NOMO-1 treated with dmso at 0.1 percent for 144 hours (cell line): Measurements from ENCODE around the gene APOL5.
"Not testable (repeated sequence)": the region's sequence is repeated elsewhere in the genome, so short reads cannot be mapped to it uniquely, and the experiment has no call there.

Source experiments
- DNase-seq: peaks from one replicate; lab custom pipeline; 2025; ENCODE audit not compliant: unreplicated experiment; lab: John Stamatoyannopoulos, UW

Gene APOL5, protein sequence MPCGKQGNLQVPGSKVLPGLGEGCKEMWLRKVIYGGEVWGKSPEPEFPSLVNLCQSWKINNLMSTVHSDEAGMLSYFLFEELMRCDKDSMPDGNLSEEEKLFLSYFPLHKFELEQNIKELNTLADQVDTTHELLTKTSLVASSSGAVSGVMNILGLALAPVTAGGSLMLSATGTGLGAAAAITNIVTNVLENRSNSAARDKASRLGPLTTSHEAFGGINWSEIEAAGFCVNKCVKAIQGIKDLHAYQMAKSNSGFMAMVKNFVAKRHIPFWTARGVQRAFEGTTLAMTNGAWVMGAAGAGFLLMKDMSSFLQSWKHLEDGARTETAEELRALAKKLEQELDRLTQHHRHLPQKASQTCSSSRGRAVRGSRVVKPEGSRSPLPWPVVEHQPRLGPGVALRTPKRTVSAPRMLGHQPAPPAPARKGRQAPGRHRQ

DNA sequence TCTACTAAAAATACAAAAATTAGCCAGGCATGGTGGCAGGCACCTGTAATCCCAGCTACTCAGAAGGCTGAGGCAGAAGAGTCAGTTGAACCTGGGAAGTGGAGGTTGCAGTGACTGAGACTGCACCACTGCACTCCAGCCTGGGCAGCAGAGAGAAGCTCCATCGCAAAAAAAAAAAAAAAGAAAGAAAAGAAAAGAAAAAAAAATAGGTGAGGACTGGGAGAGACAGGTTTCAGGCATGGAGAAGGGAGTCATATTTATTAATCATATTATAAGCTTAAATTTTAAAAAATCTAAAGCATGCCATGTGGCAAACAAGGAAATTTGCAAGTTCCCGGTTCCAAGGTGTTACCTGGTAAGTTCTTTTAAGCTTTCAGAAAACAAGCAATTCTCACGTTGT lies at the start of gene APOL5:
TSS of gene APOL5 (plus strand) at position 301 of the 400 bp plus-strand sequence. CDS start at position 301, 0 bp downstream.
- no peak for DNase-seq

DNA sequence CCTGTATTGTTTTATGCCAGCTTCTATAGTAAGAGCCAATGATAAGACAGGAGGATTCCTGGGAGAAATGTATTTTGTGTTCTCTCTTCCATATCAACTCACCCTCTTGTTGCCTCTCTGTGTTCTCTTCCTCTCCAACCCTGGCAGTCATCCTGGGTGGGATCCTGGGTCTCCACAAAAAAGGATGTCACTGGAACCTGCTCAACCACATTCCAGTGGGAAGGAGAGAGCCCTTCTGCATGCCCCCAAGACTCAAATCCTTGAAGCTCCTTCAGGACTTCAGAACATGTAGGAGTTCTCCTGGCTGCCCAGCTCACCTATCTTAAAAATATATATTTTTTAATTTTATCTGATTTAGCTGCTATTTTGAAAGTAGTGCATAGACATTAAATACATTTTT lies 43.3 kb upstream of the APOL5 start:
- DNase-seq, result no peak

DNA sequence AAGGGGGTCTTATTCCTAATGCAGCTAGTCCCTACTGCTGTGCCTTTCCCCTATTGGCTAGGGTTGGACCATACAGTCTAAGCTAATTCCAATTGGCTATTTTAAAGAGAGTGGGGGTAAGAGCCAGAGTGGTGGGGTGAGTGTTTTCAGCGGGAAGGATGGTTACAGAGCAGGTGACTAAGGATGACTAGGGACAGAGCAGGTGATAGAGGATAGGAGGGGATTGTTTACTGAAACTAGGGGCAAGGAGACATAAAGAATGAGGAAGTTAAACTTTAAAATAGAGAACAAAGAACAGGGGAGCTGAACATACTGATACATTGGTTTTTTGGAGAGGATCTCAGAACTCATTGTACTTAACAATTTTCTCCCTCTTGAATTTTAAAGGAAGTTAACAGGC lies 41.6 kb upstream of the APOL5 start:
- not testable (repeated sequence) for DNase-seq

DNA sequence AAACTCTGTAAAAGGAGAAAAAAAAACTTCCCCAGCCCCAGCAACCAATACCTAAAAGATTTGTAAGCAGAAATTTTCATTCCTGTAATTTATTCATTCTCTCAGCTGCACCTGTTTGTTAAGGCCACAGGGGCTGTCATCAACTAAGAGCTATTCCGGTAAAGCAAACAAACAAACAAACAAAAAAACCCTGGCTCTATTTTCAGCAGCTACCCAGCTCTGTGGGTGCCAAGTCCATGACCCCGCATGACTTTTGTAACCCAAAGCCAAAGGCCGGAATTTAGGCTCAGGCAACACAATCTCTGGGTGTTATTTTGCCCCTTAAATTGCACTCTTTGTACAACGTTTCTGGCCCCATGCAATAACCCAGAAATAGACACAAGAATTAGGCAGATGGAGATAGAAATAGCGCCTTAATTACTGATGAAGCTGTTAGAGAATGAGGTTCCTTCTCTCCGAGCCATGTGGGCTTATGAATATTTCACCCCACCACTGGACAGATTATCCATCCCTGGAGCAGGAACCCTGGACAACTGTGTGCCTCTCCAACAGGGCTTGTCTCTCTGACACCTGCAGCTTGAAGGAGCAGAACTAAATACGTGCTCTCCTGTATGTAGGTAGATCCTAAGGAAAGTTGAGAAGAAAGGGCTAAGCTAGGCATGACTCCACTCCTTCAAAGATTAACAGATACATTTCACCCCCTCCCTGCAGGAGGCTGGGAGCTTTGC lies 40.0 kb upstream of the APOL5 start:
- DNase-seq, result no peak

DNA sequence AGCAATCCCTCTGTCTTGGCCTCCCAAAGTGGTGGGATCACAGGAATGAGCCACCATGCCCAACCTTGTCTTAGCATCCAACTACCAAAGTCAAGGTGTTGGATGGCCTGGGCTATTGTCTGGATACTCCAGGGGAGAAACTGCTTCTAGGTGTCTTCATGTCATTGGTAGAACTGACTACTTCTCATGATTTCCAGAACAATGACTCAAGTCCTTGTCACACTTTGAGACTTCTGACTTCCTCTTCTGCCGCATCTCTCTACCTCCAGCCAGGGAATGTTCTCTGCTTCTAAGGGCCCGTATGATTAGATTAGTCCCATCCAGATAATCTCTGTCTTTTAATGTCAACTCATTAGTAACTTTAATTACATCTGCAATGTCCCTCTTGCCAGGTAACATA lies 38.8 kb upstream of the APOL5 start:
- DNase-seq, result no peak

DNA sequence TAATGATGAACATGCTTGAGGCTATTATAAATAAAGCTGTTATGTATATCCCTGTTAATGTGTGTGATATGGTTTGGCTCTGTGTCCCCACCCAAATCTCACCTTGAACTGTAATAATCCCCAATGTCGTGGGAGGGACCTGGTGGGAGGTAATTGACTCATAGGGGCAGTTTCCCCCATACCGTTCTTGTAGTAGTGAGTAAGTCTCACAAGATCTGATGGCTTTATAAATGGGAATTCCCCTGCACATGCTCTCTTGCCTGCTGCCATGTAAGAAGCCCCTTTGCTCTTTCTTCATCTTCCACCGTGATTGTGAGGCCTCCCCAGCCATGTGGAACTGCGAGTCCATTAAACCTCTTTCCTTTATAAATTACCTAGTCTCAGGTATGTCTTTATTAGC lies 38.2 kb upstream of the APOL5 start:
- not testable (repeated sequence) for DNase-seq

DNA sequence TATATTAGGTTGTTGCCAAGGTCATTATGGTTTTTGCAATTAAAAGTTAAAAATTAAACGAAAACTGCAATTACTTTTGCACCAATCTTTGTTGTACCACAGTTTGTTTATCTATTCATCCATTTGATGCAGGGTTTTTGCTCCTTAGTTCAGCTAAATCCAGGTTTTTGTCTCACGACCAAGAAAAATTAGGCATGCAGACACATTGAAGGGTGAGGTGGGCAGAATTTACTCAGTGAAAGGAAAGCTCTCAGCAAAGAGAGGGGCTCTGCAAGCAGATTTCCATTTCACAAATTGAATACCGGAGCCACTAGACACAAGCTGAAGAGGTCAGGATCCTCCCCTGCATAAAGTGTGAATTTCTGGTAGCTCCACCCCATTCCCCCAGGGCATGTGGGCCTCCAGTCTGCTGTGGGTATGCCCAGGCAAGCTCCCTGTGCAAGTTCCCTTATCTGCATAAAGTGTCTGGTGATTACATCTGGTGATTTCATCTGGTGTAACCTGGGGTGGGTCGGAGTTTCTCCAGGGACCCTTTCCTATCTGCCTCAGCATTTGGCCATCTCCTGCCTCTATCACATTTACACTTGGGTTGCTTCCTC lies 36.1 kb upstream of the APOL5 start:
- no peak for DNase-seq

DNA sequence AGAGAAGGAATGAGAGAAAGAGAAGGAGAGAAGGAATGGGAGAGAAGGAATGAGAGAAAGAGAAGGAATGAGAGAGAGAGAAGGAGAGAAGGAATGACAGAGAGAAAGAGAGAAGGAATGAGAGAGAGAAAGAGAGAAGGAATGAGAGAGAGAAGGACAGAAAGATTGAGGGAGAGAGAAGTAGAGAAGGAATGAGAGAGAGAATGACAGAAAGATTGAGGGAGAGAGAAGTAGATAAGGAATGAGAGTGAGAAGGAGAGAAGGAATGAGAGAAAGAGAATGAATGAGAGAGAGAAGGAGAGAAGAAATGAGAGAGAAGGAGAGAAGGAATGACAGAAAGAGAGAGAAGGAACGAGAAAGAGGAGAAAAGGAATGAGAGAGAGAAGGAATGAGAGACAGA lies 34.1 kb upstream of the APOL5 start:
- DNase-seq, result no peak

DNA sequence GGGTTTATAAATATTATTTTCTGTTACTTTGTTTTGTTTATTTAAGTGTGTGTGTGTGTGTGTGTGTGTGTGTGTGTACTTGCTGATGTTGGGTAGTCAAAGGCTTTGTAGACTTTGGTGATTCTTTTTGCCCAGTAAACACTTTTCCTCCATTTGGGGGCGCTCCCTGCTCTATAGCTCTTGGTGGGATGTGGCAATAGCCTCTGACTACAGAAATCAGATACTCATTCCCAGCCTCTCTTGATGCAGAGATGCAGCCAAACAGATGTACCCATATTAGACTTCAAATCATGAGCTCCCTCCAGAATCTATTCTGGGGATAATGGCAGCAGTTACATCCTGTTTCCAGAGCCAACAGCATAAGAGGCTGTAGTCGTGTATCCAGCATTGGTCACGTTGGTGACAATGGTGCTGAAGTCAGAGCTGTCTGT lies 33.4 kb upstream of the APOL5 start:
- DNase-seq, result no peak

DNA sequence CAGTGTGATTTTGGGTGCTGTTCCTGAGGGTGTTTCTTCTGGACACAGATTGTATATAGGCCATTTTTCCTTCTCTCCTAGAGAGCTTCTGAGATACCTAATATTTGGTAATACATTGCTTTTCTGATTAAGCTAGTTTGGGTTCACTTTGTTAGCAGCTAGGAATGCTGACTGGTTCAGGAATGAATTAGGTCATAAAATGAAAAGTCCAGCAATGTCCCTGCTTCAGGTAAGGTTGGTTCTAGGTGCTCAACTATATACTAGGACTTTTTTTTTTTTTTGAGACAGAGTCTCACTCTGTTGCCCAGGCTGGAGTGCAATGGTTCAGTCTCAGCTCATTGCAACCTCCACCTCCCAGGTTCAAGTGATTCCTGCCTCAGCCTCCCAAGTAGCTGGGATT lies 32.9 kb upstream of the APOL5 start:
- no peak for DNase-seq

DNA sequence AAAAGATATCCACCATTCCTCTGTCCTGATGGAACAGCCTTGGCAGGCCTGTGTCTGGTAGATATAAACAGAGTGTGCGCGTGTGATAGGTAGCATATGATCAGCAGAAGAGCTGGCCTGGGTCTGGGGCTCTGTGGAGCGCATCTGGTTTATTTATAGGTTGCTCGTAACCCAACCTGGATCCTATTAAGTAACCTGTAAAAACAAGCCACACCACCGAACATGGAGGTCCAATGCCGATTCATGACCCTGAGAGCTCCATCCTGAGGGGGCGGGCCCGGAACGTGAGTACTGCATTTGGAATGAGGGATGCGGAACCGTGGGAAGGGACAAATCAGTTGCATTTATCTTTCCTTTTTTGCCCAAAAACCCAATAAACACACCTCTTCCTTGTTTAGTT lies 31.9 kb upstream of the APOL5 start:
- DNase-seq, result no peak

DNA sequence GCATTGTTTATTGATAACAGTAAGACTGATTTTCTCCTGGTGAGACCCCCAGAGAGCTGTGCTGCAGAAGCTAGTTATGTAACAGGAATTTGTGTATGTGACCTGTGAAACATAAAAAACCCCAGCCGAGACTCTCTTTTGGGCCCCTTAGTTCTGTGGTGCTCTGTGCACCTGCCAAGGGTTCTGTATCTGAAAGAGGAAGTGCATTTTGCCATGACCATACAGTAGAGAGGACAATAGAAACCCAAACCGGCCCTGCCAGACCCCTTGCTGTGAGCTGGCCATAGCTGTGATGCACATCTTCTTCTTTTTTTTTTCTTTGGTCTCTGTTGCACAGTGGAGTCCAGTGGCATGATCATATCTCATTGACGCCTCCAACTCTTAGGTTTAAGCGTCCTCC lies 31.4 kb upstream of the APOL5 start:
- DNase-seq, result no peak

DNA sequence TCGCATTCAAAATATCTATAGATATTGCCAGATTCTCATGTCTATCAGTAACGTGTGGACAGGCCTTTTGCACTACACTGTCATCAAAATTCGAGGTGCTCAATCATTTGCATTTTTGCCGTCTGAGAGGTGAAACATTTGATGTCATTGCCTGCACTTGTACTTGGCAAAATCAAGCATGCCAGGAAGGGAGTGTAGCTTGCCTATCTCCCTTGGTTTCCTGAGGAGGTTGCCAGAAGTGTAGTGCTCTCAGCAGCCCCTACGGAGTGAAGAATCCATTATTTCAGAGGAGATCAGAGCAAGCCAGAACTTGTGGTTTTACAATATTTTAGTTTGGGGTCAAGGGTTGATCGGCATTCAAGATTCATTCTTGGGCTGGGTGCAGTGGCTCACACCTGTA lies 30.2 kb upstream of the APOL5 start:
- no peak for DNase-seq

DNA sequence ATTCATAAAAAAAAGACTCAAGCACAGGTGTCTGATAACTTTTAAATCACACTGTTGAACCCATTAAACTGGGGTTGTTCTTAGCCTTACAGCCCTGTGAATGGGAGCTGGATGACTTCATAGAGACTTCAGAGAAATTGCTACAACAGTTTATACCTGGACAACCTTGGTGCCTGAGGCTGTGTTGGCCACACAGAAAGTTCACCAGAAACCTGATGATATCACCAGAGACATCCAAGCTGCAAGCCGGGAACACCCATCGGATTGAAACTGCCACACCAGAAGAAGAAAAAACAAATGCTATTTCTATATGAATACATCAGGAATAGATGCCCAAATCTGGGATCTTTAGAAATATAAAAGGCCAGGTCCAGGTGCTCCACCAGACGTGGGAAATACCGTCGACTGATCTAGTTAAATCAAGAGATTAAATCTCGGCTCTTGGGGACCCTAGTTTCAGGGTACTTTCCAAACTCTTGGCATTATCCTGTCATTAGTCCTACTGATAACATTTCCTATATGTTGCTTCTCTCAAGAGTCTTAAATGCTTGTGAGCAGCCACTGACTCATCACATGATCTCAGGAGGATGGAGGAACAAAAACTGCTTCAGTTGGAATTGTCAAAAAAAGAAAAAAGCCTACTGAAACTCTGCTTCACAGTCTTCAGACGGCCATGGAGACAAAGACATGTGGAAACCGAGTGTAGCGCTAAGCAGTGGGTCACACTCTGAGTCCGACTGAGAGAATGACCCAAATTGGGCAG lies 28.6 kb upstream of the APOL5 start:
- DNase-seq, result no peak

DNA sequence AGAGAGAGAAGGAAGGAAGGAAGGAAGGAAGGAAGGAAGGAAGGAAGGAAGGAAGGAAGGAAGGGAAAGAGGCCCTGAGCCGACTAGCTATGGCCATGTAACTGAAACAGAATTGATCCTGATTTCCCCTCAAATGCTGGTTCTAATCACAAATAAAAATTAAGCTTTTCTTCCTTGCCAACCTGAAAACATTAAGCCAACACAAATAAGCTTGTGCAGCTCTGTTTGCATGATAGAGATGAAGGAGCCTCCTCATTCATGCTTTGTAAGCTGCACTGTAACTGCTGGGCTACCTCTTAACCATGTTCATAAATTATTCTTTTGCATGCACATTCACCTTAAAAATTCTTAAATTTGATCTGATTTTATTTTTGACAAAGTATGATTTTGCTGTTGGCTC lies 27.7 kb upstream of the APOL5 start:
- no peak for DNase-seq

DNA sequence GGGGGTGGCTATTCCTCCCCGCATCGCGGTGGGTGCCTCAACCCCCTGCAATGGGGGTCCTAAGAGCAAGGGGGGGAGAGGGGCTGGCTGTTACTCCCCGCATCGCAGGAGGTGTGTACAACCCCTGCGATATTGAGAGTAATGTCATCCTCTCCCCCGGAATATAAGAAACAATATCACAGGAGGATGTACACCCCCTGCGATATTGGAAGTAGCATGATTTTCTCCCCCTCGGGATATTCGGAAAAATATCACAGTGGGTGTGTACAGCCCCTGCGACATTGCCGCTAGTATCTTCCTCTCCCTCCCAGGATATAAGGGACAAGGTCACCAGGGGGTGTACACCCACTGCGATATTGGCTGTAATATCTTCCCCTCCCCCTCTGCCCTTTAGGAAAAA lies 22.5 kb upstream of the APOL5 start:
- DNase-seq, result no peak

DNA sequence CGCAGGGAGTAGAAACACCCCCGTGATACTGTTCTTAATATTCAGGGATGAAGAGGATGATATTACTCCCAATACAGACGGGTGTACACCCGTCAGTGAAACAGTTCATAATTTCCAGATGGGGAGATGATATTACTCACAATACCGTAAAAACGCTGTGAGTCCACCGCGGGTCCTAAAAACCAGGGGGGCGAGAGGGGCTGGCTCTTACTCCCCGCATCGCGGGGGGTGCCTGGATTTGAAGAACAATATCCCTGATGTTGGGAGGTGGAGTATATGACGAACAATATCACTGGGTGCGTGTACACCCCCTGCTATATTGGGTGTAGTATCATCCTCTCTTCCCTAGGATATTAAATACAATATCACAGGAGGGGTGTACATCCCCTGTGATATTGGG lies 20.5 kb upstream of the APOL5 start:
- DNase-seq, result no peak

DNA sequence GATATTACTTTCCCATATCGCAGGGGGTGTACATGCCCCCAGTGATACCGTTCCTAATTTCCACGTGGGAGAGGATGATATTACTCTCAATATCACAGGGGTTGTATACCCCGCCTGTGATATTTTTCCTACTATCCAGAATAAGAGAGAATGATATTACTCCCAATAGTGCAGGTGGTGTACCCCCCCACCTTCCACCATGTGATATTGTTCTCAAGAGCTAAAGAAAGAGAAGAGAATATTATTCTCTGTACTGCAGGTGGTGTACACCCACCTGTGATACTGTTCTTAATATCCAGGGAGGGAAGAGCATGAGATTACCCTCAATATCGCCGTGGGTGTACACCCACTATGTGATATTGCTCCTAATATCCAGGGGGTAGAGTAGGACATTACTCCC lies 17.8 kb upstream of the APOL5 start:
- DNase-seq, result not testable (repeated sequence)

DNA sequence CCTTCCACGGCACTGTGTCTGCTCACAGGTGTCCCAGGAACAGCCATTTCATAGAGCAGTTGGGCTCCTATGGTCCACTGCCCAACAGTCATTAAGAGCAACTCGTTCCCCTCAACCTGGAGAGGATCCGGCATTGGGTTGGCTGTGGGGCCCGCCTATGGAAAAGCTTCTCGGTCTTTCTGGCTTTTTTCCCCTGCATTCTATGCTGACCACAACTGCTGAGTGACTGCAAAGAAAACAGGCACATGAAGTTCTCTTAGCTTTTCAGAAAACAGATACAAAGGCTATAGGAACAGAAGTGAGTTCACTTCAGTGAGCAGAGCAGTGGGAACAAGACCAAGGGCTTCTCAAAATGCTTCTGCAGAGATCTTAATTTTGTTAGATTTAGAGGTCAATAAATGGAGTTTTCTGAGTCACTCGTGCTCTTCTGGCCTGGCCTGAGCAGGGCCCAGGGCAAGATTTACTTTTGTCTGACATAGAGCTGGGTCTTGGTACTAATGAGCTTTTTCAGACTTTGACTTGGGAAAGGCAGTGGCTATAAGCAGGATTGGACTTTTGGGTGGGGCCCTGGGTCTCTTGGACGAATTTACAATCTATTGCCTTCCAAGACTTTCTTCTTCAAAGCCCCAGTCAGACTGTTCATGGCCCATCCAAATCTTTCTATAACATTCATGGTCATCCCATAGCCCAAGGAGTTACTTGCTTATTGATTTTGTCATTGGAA lies 13.6 kb upstream of the APOL5 start:
- no peak for DNase-seq

DNA sequence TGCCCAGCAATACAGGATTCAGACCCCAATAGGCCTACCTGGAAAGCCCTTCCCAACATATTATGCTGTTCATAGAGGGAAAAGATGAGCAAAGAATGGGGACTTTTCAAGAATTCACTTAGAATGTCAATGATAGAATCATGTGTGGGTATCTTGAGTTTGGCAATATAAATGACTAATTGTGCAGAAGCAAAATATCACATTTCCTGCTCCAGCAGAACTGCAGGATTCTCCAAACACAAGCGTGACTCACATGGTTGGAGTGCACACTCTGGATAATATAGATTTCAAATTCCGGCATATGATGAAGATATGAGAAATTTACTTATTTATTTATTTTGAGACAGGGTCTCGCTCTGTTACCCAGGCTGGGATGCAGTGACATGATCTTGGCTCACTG lies 12.5 kb upstream of the APOL5 start:
- no peak for DNase-seq

DNA sequence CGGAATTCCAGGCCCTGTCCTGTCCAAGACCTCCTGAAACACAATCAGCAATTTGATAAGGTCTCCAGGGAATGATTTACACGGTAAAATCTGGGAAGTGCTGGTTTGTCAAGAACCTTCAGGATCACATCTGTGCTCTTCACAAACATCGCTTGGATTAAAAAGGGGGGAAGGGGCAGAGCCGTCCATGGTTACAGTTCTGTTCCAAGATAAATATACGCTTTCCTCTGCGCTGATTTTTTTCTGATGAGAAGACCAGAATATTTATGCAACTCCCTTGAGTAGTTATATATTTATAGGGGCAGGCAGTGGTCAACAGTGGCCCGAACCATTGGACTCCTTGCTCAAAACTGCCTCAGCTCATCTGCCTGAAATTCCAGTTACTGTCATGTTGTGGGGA lies 9.2 kb upstream of the APOL5 start:
- DNase-seq, result no peak
